Stimulated activated CD4-positive, alpha-beta T cell treated with anti-CD3 and anti-CD28 coated beads, Interleukin-15, amount 100 ng/mL, for 48 hours (primary cell): ENCODE data around the gene LNP1.
"Not testable (repeated sequence)": the region's sequence is repeated elsewhere in the genome, so short reads cannot be mapped to it uniquely, and the experiment has no call there.

Source experiments
- DNase-seq, 2 donors: peaks; one replicate each; pipeline ENCODE4 v3.0.0-alpha.2; 2020; ENCODE audit warnings: low read depth in 2 of 2

Gene LNP1, protein sequence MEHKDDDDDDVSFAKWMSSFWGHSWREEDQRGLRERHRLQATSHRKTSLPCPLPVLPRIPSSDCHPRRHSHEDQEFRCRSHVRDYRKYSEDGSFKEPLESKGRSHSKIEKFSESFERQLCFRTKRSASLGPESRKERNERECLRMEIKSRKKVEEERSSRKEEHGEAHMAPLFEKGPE

DNA sequence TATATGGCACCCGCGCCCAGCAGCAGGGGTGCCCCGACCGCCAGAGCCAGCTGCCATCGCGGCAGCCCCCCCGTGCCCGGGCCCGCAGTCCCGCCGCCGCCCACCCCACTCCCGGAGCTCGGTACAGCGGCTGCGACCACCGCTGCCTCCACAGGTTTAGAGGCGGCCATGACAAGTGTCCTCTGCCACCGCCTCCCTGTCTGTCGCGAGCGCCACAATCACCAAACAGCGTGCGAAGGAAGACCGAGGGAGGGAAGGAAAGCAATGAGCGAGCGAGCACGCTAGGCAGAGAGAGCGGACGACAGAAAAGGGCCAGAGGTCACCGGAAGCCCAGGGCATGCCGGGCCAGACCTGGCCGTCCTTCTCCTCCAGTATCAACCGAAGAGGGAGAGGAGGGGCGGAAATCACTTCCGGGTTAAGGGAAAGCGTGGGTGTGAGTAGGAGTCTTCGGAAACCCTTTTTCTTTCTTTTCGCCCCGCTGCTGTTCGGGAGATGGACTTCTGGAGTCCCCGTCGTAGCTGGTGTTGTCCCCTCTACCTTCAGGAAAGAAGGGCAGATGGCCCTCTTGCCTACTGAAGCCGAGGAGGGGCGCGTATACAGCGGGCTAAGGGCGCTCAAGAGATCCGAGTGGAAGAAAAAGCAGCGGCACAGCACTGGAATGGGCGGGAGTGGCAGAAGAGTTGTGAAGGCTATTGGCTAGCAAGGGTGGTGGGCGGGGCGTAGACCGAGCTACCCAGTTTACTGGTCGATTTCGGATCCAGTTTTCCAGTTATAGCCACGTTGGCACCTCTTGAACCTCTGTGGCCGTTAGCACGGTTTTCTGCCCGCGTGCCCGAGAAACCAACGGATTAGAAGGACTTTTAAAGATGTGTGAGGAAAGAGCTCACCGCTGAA is at the start of gene LNP1, which contains the start of gene TOMM70:
Gene LNP1 (plus strand): TSS at position 760 of the 894 bp plus-strand sequence. CDS start 28,191 bp downstream, outside the sequence.
Gene TOMM70 (minus strand): TSS at position 310 of the 894 bp plus-strand sequence. CDS start 140 bp downstream, at position 170.
- peak; percentile 95 to 96 for DNase-seq

- DNase-seq = not testable (repeated sequence)
These were observed 49.6 kb upstream of the LNP1 start for GRCh38 chr3:100351770-100352169.

DNA sequence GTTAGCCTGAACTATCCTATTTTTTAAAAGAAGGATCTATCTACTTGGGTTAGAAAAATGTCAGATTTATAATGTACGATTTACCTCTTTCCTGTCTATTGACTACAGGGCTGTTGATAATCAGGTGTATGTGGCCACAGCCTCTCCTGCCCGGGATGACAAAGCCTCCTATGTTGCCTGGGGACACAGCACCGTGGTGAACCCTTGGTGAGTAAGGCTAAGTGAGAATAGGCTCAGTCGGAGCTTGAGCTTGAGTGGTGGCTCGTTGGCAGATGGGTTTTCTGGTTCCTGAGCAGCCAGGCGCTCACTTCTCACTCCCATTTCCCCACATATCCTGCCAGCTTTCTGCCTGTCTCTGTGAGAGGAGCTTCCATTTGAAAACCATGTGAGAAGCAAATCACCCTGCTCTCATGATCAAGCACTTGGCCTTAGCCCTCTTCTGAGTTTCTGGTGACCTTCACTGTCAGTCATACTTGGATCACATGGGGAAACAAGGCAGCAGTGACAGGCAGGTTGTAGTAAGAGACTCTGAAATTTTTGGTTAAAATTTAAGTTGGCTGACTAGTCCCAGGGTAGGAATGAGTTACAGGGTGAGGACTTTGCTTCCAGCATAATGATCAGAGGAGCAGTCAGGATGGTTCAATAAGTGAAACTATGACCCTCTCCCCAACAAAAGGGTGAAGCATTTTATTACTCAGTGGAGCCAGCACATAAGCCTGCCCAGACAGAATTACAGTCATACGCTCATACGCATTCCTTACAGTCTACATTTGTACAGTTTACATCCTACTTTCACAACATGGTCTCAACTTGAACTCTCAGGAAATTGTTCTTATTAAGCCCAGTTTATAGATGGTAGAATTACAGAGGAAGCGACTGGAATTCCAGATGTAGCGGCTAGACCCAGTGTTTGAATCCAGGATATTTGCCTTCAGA is 48.8 kb upstream of the LNP1 start:
- DNase-seq = no peak

DNA sequence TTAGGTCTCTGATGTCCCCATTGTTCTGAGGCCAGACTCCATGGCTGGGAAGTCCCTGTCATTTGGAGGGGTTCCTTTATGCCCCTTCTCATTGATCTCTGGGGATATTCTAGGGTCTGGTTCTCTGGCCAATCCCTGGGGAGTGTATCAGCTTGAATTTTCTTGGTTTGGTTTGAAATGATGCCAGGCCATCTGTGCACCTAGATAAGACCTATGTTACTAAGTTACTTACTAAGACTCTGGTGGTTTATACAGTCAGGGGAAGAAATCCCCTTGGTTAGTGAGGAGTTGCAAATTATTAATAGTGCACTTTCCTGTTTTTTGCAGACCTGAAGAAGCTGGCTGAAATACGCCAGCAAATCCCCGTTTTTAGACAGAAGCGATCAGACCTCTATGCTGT is 46.5 kb upstream of the LNP1 start:
- DNase-seq = no peak

DNA sequence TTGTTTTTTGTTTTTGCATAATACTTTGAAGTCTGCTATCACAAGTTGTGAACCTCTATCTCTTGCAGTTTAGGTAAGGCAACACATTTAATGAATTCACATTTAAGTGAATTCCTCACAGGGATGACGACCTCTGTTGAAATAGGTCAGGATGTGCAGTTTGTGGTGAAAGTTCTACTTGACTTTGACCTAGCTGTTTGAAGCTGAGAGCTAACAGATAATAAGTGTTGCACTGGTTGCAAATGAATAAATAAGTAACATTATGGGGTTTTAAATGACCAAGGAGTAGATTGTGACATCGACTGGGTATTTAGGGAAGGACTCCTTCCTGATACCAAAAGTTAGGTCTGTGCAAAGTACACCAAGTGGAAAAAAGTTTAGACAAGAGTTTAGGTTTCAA is 42.9 kb upstream of the LNP1 start:
- DNase-seq = no peak

GRCh38 chr3:100359035-100359434 is 42.3 kb upstream of the LNP1 start:
- no peak for DNase-seq

DNA sequence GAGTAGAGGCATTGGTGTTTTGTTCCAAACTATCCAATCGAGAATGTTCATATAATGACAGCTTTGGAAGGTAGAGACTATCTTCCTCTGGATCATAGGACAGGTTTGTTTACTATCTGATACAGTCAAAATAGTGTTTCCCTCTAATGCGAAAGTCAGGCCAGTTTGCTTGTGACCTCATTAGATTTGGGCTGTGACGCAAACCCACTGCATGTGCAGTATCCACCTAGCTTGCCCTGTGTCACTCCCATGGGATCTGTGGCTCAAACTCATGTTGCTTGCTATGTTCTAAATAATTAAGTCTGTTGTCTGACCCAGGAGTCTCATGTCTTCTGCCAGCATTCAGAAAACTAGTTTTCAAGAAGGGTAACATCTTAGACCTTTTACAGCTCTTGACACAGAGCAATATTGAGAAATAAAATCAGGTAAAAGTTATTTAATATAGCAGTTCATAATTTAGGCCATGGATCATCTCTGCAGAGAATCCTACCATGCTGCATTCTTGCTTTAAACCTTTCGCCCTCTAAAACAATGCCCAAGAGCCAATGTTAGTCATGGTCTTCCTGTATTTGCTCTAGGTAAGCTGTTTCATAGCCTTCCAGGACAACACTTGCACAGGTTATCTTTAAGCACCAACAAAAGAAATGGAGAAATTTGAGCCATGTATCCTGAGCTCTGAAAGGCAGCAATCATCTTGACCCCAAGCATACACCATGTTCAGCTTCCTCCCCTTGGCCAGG is 40.4 kb upstream of the LNP1 start:
- DNase-seq = no peak

DNA sequence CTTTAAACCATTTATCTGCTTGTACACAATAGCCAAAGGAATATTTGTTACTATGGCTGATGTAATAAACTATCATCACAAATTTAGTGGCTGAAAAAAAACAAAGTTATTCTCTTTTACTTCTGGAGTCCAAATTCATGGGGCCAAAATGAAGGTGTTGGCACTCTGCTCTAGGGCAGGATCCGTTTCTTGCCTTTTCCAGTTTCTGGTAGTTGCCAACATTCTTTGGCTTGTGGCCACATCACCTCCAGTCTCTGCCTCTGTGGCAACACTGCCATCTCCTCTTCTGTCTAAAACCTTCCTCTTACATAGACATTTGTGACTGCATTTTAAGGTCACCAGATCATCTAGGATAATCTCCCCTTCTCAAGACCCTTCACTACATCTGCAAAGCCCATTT is 39.4 kb upstream of the LNP1 start:
- no peak for DNase-seq

GRCh38 chr3:100364421-100364820 is 36.9 kb upstream of the LNP1 start:
- no peak for DNase-seq

DNA sequence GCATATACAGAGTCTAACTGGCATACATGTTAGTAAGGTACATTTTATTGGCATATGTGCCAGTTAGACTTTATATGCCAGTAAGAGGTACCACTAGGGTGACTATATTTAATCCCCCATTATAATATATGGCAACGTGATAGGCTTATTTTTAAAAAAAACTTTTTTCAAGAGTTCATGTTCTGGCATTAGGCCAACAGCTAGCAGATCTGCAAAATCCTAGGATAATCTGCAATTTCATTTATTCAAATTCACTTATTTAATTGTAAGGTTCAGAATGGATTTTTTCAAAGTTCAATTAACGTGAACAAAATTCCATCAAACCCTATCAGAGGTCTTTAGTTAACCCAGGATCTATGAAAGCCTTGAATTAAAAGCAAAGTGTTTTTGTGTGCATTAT is 34.9 kb upstream of the LNP1 start:
- DNase-seq = no peak

- no peak for DNase-seq
These were observed 32.9 kb upstream of the LNP1 start for GRCh38 chr3:100368441-100368840.

DNA sequence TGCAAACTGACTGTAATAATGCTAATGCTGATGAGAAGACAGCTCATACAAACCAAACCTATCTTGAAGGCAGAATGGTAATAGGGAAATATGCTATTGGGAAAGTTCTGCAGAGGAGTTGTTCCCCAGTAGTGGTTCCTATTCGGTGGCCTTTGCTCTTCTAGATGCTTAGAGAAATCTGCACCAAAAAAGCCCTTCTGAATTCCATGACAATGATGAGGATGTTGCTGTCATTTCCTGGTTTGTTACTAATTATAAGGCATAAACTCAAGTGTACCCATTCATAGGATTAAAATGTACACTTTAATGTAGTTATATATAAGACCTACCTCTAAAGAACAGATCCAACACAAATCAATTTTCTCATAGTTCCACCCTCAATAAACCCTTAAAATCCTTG is 30.6 kb upstream of the LNP1 start:
- DNase-seq = no peak

- DNase-seq = no peak
These were observed 26.8 kb upstream of the LNP1 start for GRCh38 chr3:100374521-100374920.

DNA sequence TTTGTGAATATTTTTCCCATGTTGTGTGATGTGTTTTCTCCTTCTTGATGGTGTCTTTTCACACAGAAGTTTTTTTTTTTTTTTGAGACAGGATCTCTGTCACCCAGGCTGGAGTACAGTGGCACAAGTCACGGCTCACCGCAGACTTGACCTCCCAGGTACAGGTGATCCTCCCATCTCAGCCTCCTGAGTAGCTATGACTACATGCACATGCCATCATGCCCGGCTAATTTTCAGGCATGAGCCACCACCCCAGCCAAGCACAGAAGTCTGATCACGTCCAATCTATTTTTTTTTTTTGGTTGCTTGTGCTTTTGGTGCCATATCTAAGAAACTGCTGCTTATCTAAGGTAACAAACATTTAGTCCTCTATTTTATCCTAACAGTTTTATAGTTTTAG is 25.0 kb upstream of the LNP1 start:
- no peak for DNase-seq

GRCh38 chr3:100384733-100385525 is 16.4 kb upstream of the LNP1 start:
- DNase-seq = no peak

GRCh38 chr3:100386437-100387074 is 14.8 kb upstream of the LNP1 start:
- DNase-seq = no peak

- no peak for DNase-seq
These were observed 12.3 kb upstream of the LNP1 start for GRCh38 chr3:100389025-100389424.

DNA sequence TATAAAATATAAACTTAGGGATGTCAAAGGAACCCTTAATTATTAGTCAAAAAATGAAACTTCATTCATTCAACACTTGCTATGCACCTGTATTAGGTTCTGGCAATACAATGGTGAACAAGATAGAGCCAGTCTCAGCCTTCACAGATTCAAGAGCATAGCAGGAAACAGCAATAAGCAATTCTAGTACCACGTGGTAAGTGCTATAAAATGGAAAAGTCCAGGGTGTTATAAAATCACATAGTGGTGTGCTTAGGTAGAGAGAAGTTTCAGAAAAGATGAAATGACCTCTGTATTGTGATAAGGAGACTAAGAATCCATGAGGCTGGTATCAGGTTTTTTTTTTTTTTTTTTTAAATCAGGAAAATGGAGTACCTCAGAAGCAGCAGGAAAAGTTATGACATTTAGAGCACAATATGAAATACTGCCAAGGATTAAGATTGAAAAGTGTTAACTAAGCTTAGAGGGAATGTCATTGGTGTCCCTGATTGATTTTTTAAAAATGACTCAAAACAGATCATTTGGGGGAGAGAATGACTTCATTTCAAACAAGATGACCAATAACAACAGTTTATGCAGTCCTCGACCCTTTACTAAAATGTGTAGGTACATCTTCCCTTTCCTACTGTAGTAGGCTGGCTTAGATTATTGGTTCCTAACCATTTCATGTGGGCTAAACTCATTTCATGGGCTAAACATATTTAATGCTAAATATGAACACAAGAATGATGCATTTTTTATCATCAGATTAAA is 5.5 kb upstream of the LNP1 start:
- no peak for DNase-seq

- DNase-seq = no peak
These were observed 4.4 kb upstream of the LNP1 start for GRCh38 chr3:100396967-100397366.
